HCT116 (cell line): Measurements from ENCODE around the gene ROR2.

Source experiments
- CTCF ChIP-seq, 3 experiments: fragments of 200-600 bp in 1 of 3; sonication (generic) in 1 of 3; IDR thresholded peaks in 2 of 3; conservative IDR thresholded peaks in 1 of 3; 2 replicates each; pipeline ENCODE4 v1.5.1; 2012 to 2017; ENCODE audit warnings: low read depth in 2 of 3, low read length in 2 of 3, antibody characterized with exemption in 1 of 3, borderline replicate concordance in 1 of 3, control low read depth in 1 of 3, mild to moderate bottlenecking in 1 of 3, mixed read lengths in 1 of 3, mixed run types in 1 of 3, moderate library complexity in 1 of 3; ENCODE audit not compliant: insufficient read depth in 1 of 3
- EGR1 ChIP-seq: IDR thresholded peaks from 2 replicates; pipeline ENCODE4 v1.6.1; 2012; ENCODE audit warnings: low read depth
- EZH2 ChIP-seq: fragments of 200-600 bp; sonication (generic); IDR thresholded peaks from 2 replicates; pipeline ENCODE4 v1.6.1; 2017; ENCODE audit warnings: antibody characterized with exemption, mixed run types
- EZH2phosphoT487 ChIP-seq: fragments of 200-600 bp; IDR thresholded peaks from 2 replicates; pipeline ENCODE4 v1.6.1; 2018; ENCODE audit warnings: antibody characterized with exemption, borderline replicate concordance
- FOSL1 ChIP-seq: IDR thresholded peaks from 2 replicates; pipeline ENCODE4 v1.6.1; 2012; ENCODE audit warnings: low read depth
- MAX ChIP-seq: IDR thresholded peaks from 2 replicates; pipeline ENCODE4 v1.6.1; 2012
- POLR2A ChIP-seq: IDR thresholded peaks from 2 replicates; pipeline ENCODE4 v1.7.0; 2011; ENCODE audit warnings: borderline replicate concordance; ENCODE audit not compliant: insufficient read depth, insufficient read length; ENCODE audit errors: extremely low read depth
- POLR2AphosphoS5 ChIP-seq: IDR thresholded peaks from 2 replicates; pipeline ENCODE4 v1.6.1; 2011; ENCODE audit warnings: mild to moderate bottlenecking, low read depth, low read length, moderate library complexity
- RAD21 ChIP-seq: IDR thresholded peaks from 2 replicates; pipeline ENCODE4 v1.6.1; 2012; ENCODE audit warnings: low read depth, mild to moderate bottlenecking
- REST ChIP-seq: IDR thresholded peaks from 2 replicates; pipeline ENCODE4 v1.6.1; 2012; ENCODE audit warnings: low read depth
- SP1 ChIP-seq: IDR thresholded peaks from 2 replicates; pipeline ENCODE4 v1.6.1; 2012; ENCODE audit warnings: low read depth
- SRF ChIP-seq: IDR thresholded peaks from 2 replicates; pipeline ENCODE4 v1.6.1; 2012; ENCODE audit warnings: low read depth
- ZFX ChIP-seq: fragments of 450-650 bp; IDR thresholded peaks from 2 replicates; pipeline ENCODE4 v1.6.1; 2017

- no peak for TF ChIP-seq CTCF (IDR thresholded peaks at IDR 0.05 in 2 of 3, conservative IDR thresholded peaks at IDR 0.05 in 1 of 3; ENCODE audit: borderline replicate concordance in 1 of 3, insufficient read depth in 1 of 3, low read depth in 2 of 3, low read length in 2 of 3)
- TF ChIP-seq EZH2 = no peak
- no peak for TF ChIP-seq POLR2A
- TF ChIP-seq EZH2phosphoT487 = no peak
- TF ChIP-seq MAX = no peak
- no peak for TF ChIP-seq POLR2AphosphoS5
- no peak for TF ChIP-seq ZFX
- TF ChIP-seq SP1 = no peak
- TF ChIP-seq REST = no peak
- no peak for TF ChIP-seq EGR1
- no peak for TF ChIP-seq SRF
- no peak for TF ChIP-seq RAD21
- TF ChIP-seq FOSL1 = no peak
Measured at GRCh38 chr9:91730806-91731205, 219.2 kb downstream of the ROR2 start.
